Neuronal stem cell (in vitro differentiated cells): ENCODE data around the gene CDC25B.

ENCODE experiments used
- DNase-seq: peaks from one replicate; pipeline ENCODE4 v3.0.0-alpha.2; 2013; ENCODE audit warnings: low spot score
- H2AFZ ChIP-seq: one replicate; pipeline ENCODE4 v1.6.1; 2013; ENCODE audit warnings: mild to moderate bottlenecking, low read length, inconsistent platforms
- H2AK5ac ChIP-seq: 2 replicates; pipeline ENCODE4 v1.6.1; 2013; ENCODE audit warnings: low read depth, mild to moderate bottlenecking, inconsistent platforms, low read length, moderate library complexity, mixed read lengths
- H2BK120ac ChIP-seq: 2 replicates; pipeline ENCODE4 v1.6.1; 2013; ENCODE audit warnings: low read depth, mild to moderate bottlenecking, inconsistent platforms, low read length, moderate library complexity, mixed read lengths
- H2BK12ac ChIP-seq: one replicate; pipeline ENCODE4 v1.6.1; 2013; ENCODE audit warnings: low read length, inconsistent platforms
- H2BK15ac ChIP-seq: 2 replicates; pipeline ENCODE4 v1.6.1; 2013; ENCODE audit warnings: mild to moderate bottlenecking, low read length, inconsistent platforms, mixed read lengths
- H2BK5ac ChIP-seq: one replicate; pipeline ENCODE4 v1.6.1; 2013; ENCODE audit warnings: inconsistent platforms, mild to moderate bottlenecking, low read length, moderate library complexity
- H3K14ac ChIP-seq: one replicate; pipeline ENCODE4 v1.6.1; 2013; ENCODE audit warnings: low read length, inconsistent platforms
- H3K18ac ChIP-seq: 2 replicates; pipeline ENCODE4 v1.6.1; 2013; ENCODE audit warnings: low read length, inconsistent platforms
- H3K23ac ChIP-seq: 2 replicates; pipeline ENCODE4 v1.6.1; 2013; ENCODE audit warnings: low read depth, mild to moderate bottlenecking, mixed read lengths, low read length, inconsistent platforms; ENCODE audit not compliant: poor library complexity
- H3K27ac ChIP-seq: replicated peaks from 3 replicates; pipeline ENCODE4 v1.5.1; 2013; ENCODE audit warnings: low read length, inconsistent platforms
- H3K27me3 ChIP-seq, 3 experiments: 2 replicates each; pipeline ENCODE4 v1.6.1; 2013; ENCODE audit warnings: low read length in 3 of 3, mild to moderate bottlenecking in 2 of 3, inconsistent platforms in 1 of 3, low read depth in 1 of 3, mixed read lengths in 1 of 3, moderate library complexity in 1 of 3; ENCODE audit not compliant: control insufficient read depth in 3 of 3, insufficient read depth in 3 of 3
- H3K36me3 ChIP-seq, 2 donors: replicated peaks in 1 of 2; 2 replicates each; pipeline ENCODE4 v1.6.1; 2013; ENCODE audit warnings: low read length in 2 of 2; ENCODE audit not compliant: control insufficient read depth in 2 of 2, insufficient read depth in 2 of 2
- H3K4ac ChIP-seq: 2 replicates; pipeline ENCODE4 v1.6.1; 2013; ENCODE audit warnings: inconsistent platforms, mild to moderate bottlenecking, low read length, moderate library complexity
- H3K4me1 ChIP-seq, 2 donors: 1 replicate in 1 of 2; 2 replicates in 1 of 2; pipeline ENCODE4 v1.6.1; 2013; ENCODE audit warnings: low read length in 2 of 2, low read depth in 1 of 2; ENCODE audit not compliant: control insufficient read depth in 2 of 2, insufficient read depth in 1 of 2
- H3K4me2 ChIP-seq: one replicate; pipeline ENCODE4 v1.6.1; 2013; ENCODE audit warnings: mild to moderate bottlenecking, low read length, inconsistent platforms; ENCODE audit not compliant: insufficient read depth, poor library complexity, severe bottlenecking
- H3K4me3 ChIP-seq, 2 donors: 2 replicates each; pipeline ENCODE4 v1.5.1; 2013; ENCODE audit warnings: low read length in 2 of 2, mild to moderate bottlenecking in 2 of 2, inconsistent platforms in 1 of 2, moderate library complexity in 1 of 2
- H3K79me1 ChIP-seq: one replicate; pipeline ENCODE4 v1.6.1; 2013; ENCODE audit warnings: low read depth, mild to moderate bottlenecking, inconsistent platforms, low read length, moderate library complexity
- H3K9ac ChIP-seq: one replicate; pipeline ENCODE4 v1.6.1; 2013; ENCODE audit warnings: mild to moderate bottlenecking, low read depth, low read length, inconsistent platforms; ENCODE audit not compliant: poor library complexity
- H3K9me3 ChIP-seq, 2 donors: replicated peaks in 1 of 2; 2 replicates each; pipeline versions ENCODE3 to v1.6.1; 2013; ENCODE audit warnings: low read length in 2 of 2, mild to moderate bottlenecking in 2 of 2, inconsistent platforms in 1 of 2, low read depth in 1 of 2, mixed read lengths in 1 of 2, moderate library complexity in 1 of 2; ENCODE audit not compliant: control insufficient read depth in 2 of 2, insufficient read depth in 1 of 2
- H4K8ac ChIP-seq: one replicate; pipeline ENCODE4 v1.6.1; 2013; ENCODE audit warnings: low read depth, mild to moderate bottlenecking, inconsistent platforms, low read length, moderate library complexity
- H4K91ac ChIP-seq: one replicate; pipeline ENCODE4 v1.6.1; 2013; ENCODE audit warnings: low read length, low read depth, mild to moderate bottlenecking, inconsistent platforms; ENCODE audit not compliant: poor library complexity
- WGBS, 2 donors: extraction: QIAGEN DNeasy Blood & Tissue Kit; methylation state at CpG; one replicate each; pipeline ENCODE4 v1.1.7; 2013; ENCODE audit warnings: missing lambda C conversion rate in 2 of 2, mixed read lengths in 1 of 2; ENCODE audit not compliant: insufficient read length in 2 of 2, insufficient replicate concordance in 1 of 2; ENCODE audit errors: extremely low coverage in 2 of 2; 5-methylcytosine and 5-hydroxymethylcytosine counted together

Gene CDC25B

GRCh38 chr20:3813848-3814581 is 17.9 kb downstream of the CDC25B start:
- H3K23ac ChIP-seq = no peak overlapping the region
- H3K4ac ChIP-seq = no peak overlapping the region
- no peak overlapping the region for H2BK15ac ChIP-seq
- H3K18ac ChIP-seq = no peak overlapping the region
- peaks cover 4 to 11% of the 10 kb centered on the region in 2 donors for H3K4me1 ChIP-seq
- no peak overlapping the region for H3K9ac ChIP-seq
- no CpG with 5 or more reads among the region's 12 CpGs for WGBS, 2 donors
- H2BK120ac ChIP-seq = no peak overlapping the region
- H3K27me3 ChIP-seq = no peaks in the 10 kb centered on the region
- H3K4me2 ChIP-seq = no peak overlapping the region
- H3K4me3 ChIP-seq = no peak overlapping the region
- H2BK5ac ChIP-seq = no peak overlapping the region
- H3K9me3 ChIP-seq = no peaks in the 10 kb centered on the region
- DNase-seq = no peak
- no peak overlapping the region for H3K27ac ChIP-seq
- no peaks in the 10 kb centered on the region for H3K36me3 ChIP-seq
- no peak overlapping the region for H2AFZ ChIP-seq
- H2BK12ac ChIP-seq = no peak overlapping the region
- no peak overlapping the region for H2AK5ac ChIP-seq
- H3K79me1 ChIP-seq = no peaks in the 10 kb centered on the region
- no peak overlapping the region for H3K14ac ChIP-seq
- H4K91ac ChIP-seq = no peak overlapping the region
- no peak overlapping the region for H4K8ac ChIP-seq

- no peak for DNase-seq
- H3K4me3 ChIP-seq = no peak overlapping the region
- H2BK5ac ChIP-seq = no peak overlapping the region
- no peak overlapping the region for H3K23ac ChIP-seq
- H2AFZ ChIP-seq = no peak overlapping the region
- H3K9me3 ChIP-seq = no peaks in the 10 kb centered on the region
- no peak overlapping the region for H2BK12ac ChIP-seq
- H3K27ac ChIP-seq = no peak overlapping the region
- H3K4me1 ChIP-seq = peaks cover 7 to 13% of the 10 kb centered on the region in 2 donors
- peak overlapping the region; percentile 32 for H2AK5ac ChIP-seq
- no CpG with 5 or more reads among the region's 7 CpGs for WGBS, 2 donors
- no peaks in the 10 kb centered on the region for H3K36me3 ChIP-seq
- H4K91ac ChIP-seq = no peak overlapping the region
- H3K18ac ChIP-seq = no peak overlapping the region
- no peaks in the 10 kb centered on the region for H3K27me3 ChIP-seq
- no peak overlapping the region for H2BK120ac ChIP-seq
- no peak overlapping the region for H3K9ac ChIP-seq
- H3K79me1 ChIP-seq = no peaks in the 10 kb centered on the region
- no peak overlapping the region for H3K14ac ChIP-seq
- no peak overlapping the region for H3K4ac ChIP-seq
- no peak overlapping the region for H3K4me2 ChIP-seq
- H2BK15ac ChIP-seq = no peak overlapping the region
- H4K8ac ChIP-seq = no peak overlapping the region
These were observed 18.9 kb downstream of the CDC25B start for GRCh38 chr20:3814928-3815495.

- Histone ChIP-seq H4K91ac (peak overlapping the region; percentile 20), H3K79me1 (no peaks in the 10 kb centered on the region), H3K9me3 (no peaks in the 10 kb centered on the region), H2AFZ (peak overlapping the region; percentile 66), H2AK5ac (no peak overlapping the region), H3K4ac (no peak overlapping the region), H3K14ac (no peak overlapping the region), H3K4me3 (no peak overlapping the region), H4K8ac (no peak overlapping the region), H3K9ac (no peak overlapping the region), H2BK12ac (no peak overlapping the region), H3K18ac (no peak overlapping the region), H3K4me2 (no peak overlapping the region), H3K23ac (no peak overlapping the region), H2BK120ac (no peak overlapping the region), H3K27me3 (no peaks in the 10 kb centered on the region), H3K27ac (no peak overlapping the region), H3K36me3 (no peaks in the 10 kb centered on the region), H2BK5ac (no peak overlapping the region), H3K4me1 (peaks cover 7 to 13% of the 10 kb centered on the region in 2 donors), H2BK15ac (no peak overlapping the region)
- no CpG with 5 or more reads among the region's 9 CpGs for WGBS, 2 donors
- DNase-seq = no peak
These were observed 19.7 kb downstream of the CDC25B start for GRCh38 chr20:3815703-3816315.
